ENCODE results near the gene KLHDC8A.

The KLHDC8A gene

GRCh38 chr1:205325334-205325884, 31.3 kb downstream of the KLHDC8A start:
- TF ChIP-seq PAX5 (IDR thresholded peaks at IDR 0.05; ENCODE audit: insufficient read depth, low read length, severe bottlenecking) (no peak), POLR2A (IDR thresholded peaks at IDR 0.05; ENCODE audit: low read depth, low read length) (no peak), TAF1 (IDR thresholded peaks at IDR 0.05; ENCODE audit: low read depth, low read length) (no peak), SPI1 (IDR thresholded peaks at IDR 0.05; ENCODE audit: low read depth, low read length) (no peak), POLR2AphosphoS5 (IDR thresholded peaks at IDR 0.05; ENCODE audit: low read depth, low read length) (no peak)
- peak; percentile 60 for FAIRE-seq

GRCh38 chr1:205324781-205325180, 31.9 kb downstream of the KLHDC8A start:
- no peak for TF ChIP-seq POLR2A (IDR thresholded peaks at IDR 0.05; ENCODE audit: low read depth, low read length)
- TF ChIP-seq POU2F2 (IDR thresholded peaks at IDR 0.05; ENCODE audit: low read depth, low read length): no peak
- no peak for TF ChIP-seq POLR2AphosphoS5 (IDR thresholded peaks at IDR 0.05; ENCODE audit: low read depth, low read length)
- TF ChIP-seq SPI1 (IDR thresholded peaks at IDR 0.05; ENCODE audit: low read depth, low read length): no peak
- TF ChIP-seq PAX5 (IDR thresholded peaks at IDR 0.05; ENCODE audit: insufficient read depth, low read length, severe bottlenecking): no peak
- TF ChIP-seq TAF1 (IDR thresholded peaks at IDR 0.05; ENCODE audit: low read depth, low read length): no peak
- DNase-seq (ENCODE audit: insufficient read length, low spot score) (no peak), FAIRE-seq (no peak)

More at GRCh38 chr1:205325334-205325884, 31.3 kb downstream of the KLHDC8A start:
- no peak for DNase-seq (ENCODE audit: insufficient read length, low spot score)

GRCh38 chr1:205323794-205324193, 32.9 kb downstream of the KLHDC8A start:
- DNase-seq (ENCODE audit: insufficient read length, low spot score) (no peak), FAIRE-seq (no peak)
- no peak for TF ChIP-seq SPI1 (IDR thresholded peaks at IDR 0.05; ENCODE audit: low read depth, low read length)
- TF ChIP-seq TAF1 (IDR thresholded peaks at IDR 0.05; ENCODE audit: low read depth, low read length): no peak
- no peak for TF ChIP-seq POLR2A (IDR thresholded peaks at IDR 0.05; ENCODE audit: low read depth, low read length)
- no peak for TF ChIP-seq POU2F2 (IDR thresholded peaks at IDR 0.05; ENCODE audit: low read depth, low read length)
- no peak for TF ChIP-seq PAX5 (IDR thresholded peaks at IDR 0.05; ENCODE audit: insufficient read depth, low read length, severe bottlenecking)
- no peak for TF ChIP-seq POLR2AphosphoS5 (IDR thresholded peaks at IDR 0.05; ENCODE audit: low read depth, low read length)

DNA sequence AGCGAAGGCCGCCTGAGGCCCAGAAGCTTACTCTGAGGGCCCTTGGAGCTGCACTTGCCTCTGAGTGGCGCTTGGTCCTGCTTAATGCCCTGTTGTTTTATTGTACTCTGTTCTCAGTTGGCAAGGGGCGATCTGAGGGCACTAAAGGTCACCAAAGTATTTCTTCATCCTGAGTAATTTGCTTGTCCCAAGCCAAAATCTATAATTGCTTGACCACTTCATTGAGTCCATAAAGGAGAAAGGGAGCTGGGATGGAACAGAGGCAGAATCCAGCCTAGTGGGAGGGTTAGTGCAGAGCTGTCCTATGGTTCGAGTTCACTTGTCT, 34.8 kb downstream of the KLHDC8A start:
- no peak for DNase-seq (ENCODE audit: insufficient read length, low spot score)
- TF ChIP-seq TAF1 (IDR thresholded peaks at IDR 0.05; ENCODE audit: low read depth, low read length) (no peak), POLR2A (IDR thresholded peaks at IDR 0.05; ENCODE audit: low read depth, low read length) (no peak), SPI1 (IDR thresholded peaks at IDR 0.05; ENCODE audit: low read depth, low read length) (no peak), POLR2AphosphoS5 (IDR thresholded peaks at IDR 0.05; ENCODE audit: low read depth, low read length) (no peak), POU2F2 (IDR thresholded peaks at IDR 0.05; ENCODE audit: low read depth, low read length) (no peak), PAX5 (IDR thresholded peaks at IDR 0.05; ENCODE audit: insufficient read depth, low read length, severe bottlenecking) (no peak)
- FAIRE-seq: no peak

DNA sequence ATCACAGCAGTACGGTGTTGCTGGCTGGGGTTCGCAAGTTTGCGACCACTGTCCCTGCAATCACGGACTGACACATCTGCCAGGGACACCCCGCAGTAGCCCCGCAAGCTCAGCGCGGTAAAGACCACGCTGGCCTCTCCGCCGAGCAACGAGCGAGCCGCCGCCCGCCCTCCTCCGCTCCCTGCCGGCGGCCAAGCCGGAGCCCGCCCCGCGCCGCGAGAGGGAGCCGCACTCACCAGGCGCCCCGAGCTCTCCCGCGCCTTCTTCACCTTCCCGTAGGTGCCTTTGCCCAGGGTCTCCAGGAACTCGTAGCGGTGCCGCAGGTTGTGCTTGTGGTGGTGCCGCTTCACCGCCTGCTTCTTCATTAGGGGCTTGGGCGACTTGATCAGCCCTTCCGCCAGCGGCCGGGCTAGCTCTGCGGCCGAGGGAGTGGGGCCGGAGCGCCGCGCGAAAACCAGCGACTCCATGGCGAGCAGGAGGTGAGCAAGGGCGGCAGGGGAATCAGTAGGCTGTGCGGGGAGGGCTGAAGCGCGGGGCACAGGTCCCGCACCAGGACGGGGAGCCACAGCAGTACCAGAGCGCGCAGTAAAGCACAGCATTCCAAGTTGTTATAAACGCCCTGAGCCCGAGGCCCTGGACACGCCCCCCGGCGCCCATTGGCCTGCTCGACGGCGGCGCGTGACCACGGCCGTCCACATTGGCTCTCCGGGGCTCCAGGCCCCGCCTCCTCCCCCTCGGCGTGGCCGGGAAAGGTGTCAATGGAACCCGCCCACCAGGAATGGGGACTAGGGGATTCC, 35.4 kb downstream of the KLHDC8A start, which contains the start of gene NUAK2:
Gene NUAK2, minus strand, starts transcription at position 584 of the 797 bp plus-strand sequence. Its CDS starts 117 bp downstream, at position 467.
- no peak for DNase-seq (ENCODE audit: insufficient read length, low spot score)
- TF ChIP-seq POLR2A (IDR thresholded peaks at IDR 0.05; ENCODE audit: low read depth, low read length) (no peak), TAF1 (IDR thresholded peaks at IDR 0.05; ENCODE audit: low read depth, low read length) (no peak), SPI1 (IDR thresholded peaks at IDR 0.05; ENCODE audit: low read depth, low read length) (no peak), PAX5 (IDR thresholded peaks at IDR 0.05; ENCODE audit: insufficient read depth, low read length, severe bottlenecking) (no peak), POU2F2 (IDR thresholded peaks at IDR 0.05; ENCODE audit: low read depth, low read length) (no peak), POLR2AphosphoS5 (IDR thresholded peaks at IDR 0.05; ENCODE audit: low read depth, low read length) (no peak)
- FAIRE-seq: no peak

DNA sequence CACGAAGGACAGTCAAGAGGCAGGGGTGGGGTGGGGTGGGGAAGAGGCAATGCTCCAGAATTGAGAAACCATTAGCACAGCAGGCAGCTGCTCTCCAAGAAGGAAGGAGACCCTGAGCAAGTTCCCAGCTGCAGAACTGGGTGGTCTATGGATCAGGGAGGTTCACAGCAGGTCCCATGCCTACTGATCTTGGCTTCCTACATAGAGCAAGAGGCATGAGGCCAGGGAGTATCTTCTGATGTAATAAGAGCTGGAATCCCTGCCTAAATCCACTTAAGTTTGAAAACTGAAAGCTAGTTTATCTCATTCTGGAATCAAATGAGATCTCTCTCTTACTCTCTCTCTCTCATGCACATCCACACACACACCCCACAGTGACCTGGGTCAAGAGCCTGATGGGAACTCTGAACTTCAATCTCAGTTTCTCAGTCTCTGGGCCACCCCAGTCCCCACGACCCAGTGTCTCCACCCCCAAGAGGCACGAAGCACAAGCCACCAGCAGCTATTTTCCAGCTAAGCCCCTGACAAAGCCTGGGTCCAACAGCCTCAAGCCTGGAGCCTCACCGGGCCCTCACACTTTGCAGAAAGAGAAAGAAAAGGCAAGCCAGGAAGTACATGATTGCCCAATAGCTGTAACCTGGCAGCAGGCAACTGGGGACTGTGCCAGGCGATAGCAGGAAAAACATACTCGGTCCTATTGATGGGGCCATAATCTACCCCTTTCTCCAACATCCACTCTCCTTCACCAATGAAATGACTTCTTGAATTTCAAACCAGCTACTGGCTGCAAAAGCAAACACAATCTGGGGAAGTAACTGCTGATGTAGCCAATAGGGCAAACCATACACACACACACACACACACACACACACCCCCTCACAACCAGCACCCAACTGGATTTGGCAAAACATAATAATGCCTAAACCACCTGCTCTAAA, 37.4 kb downstream of the KLHDC8A start:
- FAIRE-seq (no peak), DNase-seq (ENCODE audit: insufficient read length, low spot score) (no peak)
- TF ChIP-seq POLR2A (IDR thresholded peaks at IDR 0.05; ENCODE audit: low read depth, low read length): no peak
- TF ChIP-seq SPI1 (IDR thresholded peaks at IDR 0.05; ENCODE audit: low read depth, low read length): no peak
- TF ChIP-seq PAX5 (IDR thresholded peaks at IDR 0.05; ENCODE audit: insufficient read depth, low read length, severe bottlenecking): no peak
- no peak for TF ChIP-seq TAF1 (IDR thresholded peaks at IDR 0.05; ENCODE audit: low read depth, low read length)
- no peak for TF ChIP-seq POU2F2 (IDR thresholded peaks at IDR 0.05; ENCODE audit: low read depth, low read length)
- no peak for TF ChIP-seq POLR2AphosphoS5 (IDR thresholded peaks at IDR 0.05; ENCODE audit: low read depth, low read length)

- TF ChIP-seq POU2F2 (IDR thresholded peaks at IDR 0.05; ENCODE audit: low read depth, low read length): no peak
- TF ChIP-seq POLR2A (IDR thresholded peaks at IDR 0.05; ENCODE audit: low read depth, low read length): no peak
- TF ChIP-seq PAX5 (IDR thresholded peaks at IDR 0.05; ENCODE audit: insufficient read depth, low read length, severe bottlenecking): no peak
- TF ChIP-seq POLR2AphosphoS5 (IDR thresholded peaks at IDR 0.05; ENCODE audit: low read depth, low read length): no peak
- TF ChIP-seq SPI1 (IDR thresholded peaks at IDR 0.05; ENCODE audit: low read depth, low read length): no peak
- TF ChIP-seq TAF1 (IDR thresholded peaks at IDR 0.05; ENCODE audit: low read depth, low read length): no peak
- FAIRE-seq (no peak), DNase-seq (ENCODE audit: insufficient read length, low spot score) (no peak)
Observed at GRCh38 chr1:205318231-205318991, 38.3 kb downstream of the KLHDC8A start.

- TF ChIP-seq SPI1 (IDR thresholded peaks at IDR 0.05; ENCODE audit: low read depth, low read length): no peak
- no peak for TF ChIP-seq POLR2A (IDR thresholded peaks at IDR 0.05; ENCODE audit: low read depth, low read length)
- TF ChIP-seq POLR2AphosphoS5 (IDR thresholded peaks at IDR 0.05; ENCODE audit: low read depth, low read length): no peak
- TF ChIP-seq TAF1 (IDR thresholded peaks at IDR 0.05; ENCODE audit: low read depth, low read length): no peak
- TF ChIP-seq PAX5 (IDR thresholded peaks at IDR 0.05; ENCODE audit: insufficient read depth, low read length, severe bottlenecking): no peak
- TF ChIP-seq POU2F2 (IDR thresholded peaks at IDR 0.05; ENCODE audit: low read depth, low read length): no peak
- no peak for FAIRE-seq
- DNase-seq (ENCODE audit: insufficient read length, low spot score): no peak
Observed at GRCh38 chr1:205317311-205317917, 39.3 kb downstream of the KLHDC8A start.
